K562 (cell line): ENCODE data around the gene HIVEP3. TPM values are rescaled to one million over a fixed set of nuclear protein-coding genes. Genes with fewer than 3 reads are reported as not detected.

Experiments used
- ATAC-seq: fragments of 200-7000 bp; cut with Tn5 transposase; 3 replicates; pipeline ENCODE4 v1.9.1; 2020; ENCODE audit warnings: moderate library complexity
- BruUV-seq: library from RNA; stranded (reverse); fragments of 400-500 nt; replicated peaks from 2 replicates; lab custom pipeline; 2021; lab: Mats Ljungman, UMichigan
- CTCF ChIA-PET: fragments of 300-600 bp; formaldehyde crosslinking; extraction: SDS; loops from one replicate; lab custom pipeline; 2021; ENCODE audit warnings: low intra/inter-chr PET ratio; lab: Yijun Ruan, JAX
- POLR2A ChIA-PET: fragments of 300-600, 350-650 bp; sonication (Branson Sonifier 250); formaldehyde crosslinking; extraction: SDS; loops from one replicate; lab custom pipeline; 2021; ENCODE audit warnings: antibody characterized with exemption, inconsistent platforms; lab: Yijun Ruan, JAX
- DNase-seq, 4 experiments: peaks; one replicate each; pipeline versions ENCODE4 v3.0.0 to v3.0.0-alpha.2; 2011 to 2018; ENCODE audit warnings: low spot score in 3 of 4, mixed read lengths in 3 of 4; ENCODE audit errors: extremely low read depth in 1 of 4
- FAIRE-seq: peaks from 2 replicates; lab custom pipeline; 2011; peaks lifted over from hg19 to GRCh38; lab: Jason Lieb, UNC
- H2AFZ ChIP-seq: 2 replicates; pipeline ENCODE4 v1.6.0; 2011; ENCODE audit warnings: low read depth, low read length, control low read depth, inconsistent platforms
- H3K27ac ChIP-seq: fragments of 200-600 bp; 3 replicates; pipeline ENCODE4 v1.8.0; 2011; ENCODE audit warnings: low read depth, mild to moderate bottlenecking, control low read depth, inconsistent platforms, low read length, moderate library complexity, mixed read lengths; ENCODE audit errors: extremely low read depth
- H3K27me3 ChIP-seq, 2 experiments: fragments of 300-600 bp in 1 of 2; 2 replicates in 1 of 2; 3 replicates in 1 of 2; pipeline versions ENCODE4 v1.6.0 to v1.8.0; 2011; ENCODE audit warnings: inconsistent platforms in 2 of 2, low read length in 2 of 2, mild to moderate bottlenecking in 1 of 2, mixed read lengths in 1 of 2, moderate library complexity in 1 of 2; ENCODE audit not compliant: control insufficient read depth in 2 of 2, insufficient read depth in 2 of 2
- H3K36me3 ChIP-seq: fragments of 300-600 bp; 3 replicates; pipeline ENCODE4 v1.8.0; 2011; ENCODE audit warnings: mild to moderate bottlenecking, low read length, inconsistent platforms; ENCODE audit not compliant: control insufficient read depth, insufficient read depth
- H3K4me1 ChIP-seq, 2 experiments: fragments of 200-600 bp in 1 of 2; replicated peaks in 1 of 2; 2 replicates in 1 of 2; 3 replicates in 1 of 2; pipeline versions ENCODE4 v1.5.1 to v1.8.0; 2011; ENCODE audit warnings: inconsistent platforms in 2 of 2, low read length in 2 of 2, mild to moderate bottlenecking in 1 of 2, mixed read lengths in 1 of 2, moderate library complexity in 1 of 2; ENCODE audit not compliant: control insufficient read depth in 2 of 2, insufficient read depth in 2 of 2
- H3K4me2 ChIP-seq: 2 replicates; pipeline ENCODE4 v1.6.1; 2011; ENCODE audit warnings: low read length, control low read depth, inconsistent platforms, mixed read lengths; ENCODE audit not compliant: insufficient read depth
- H3K4me3 ChIP-seq: fragments of 200-600 bp; sonication (generic), shearing (Covaris generic); 2 replicates; pipeline ENCODE4 v1.5.1; 2016; ENCODE audit warnings: control low read depth, inconsistent platforms
- H3K79me2 ChIP-seq: fragments of 200-600 bp; 3 replicates; pipeline ENCODE4 v1.8.0; 2011; ENCODE audit warnings: low read length, inconsistent platforms; ENCODE audit not compliant: control insufficient read depth, insufficient read depth
- H3K9ac ChIP-seq, 2 experiments: 2 replicates each; pipeline versions ENCODE4 v1.6.0 to v1.6.1; 2011; ENCODE audit warnings: low read depth in 2 of 2, low read length in 2 of 2, control low read depth in 1 of 2, inconsistent platforms in 1 of 2, mild to moderate bottlenecking in 1 of 2, mixed read lengths in 1 of 2; ENCODE audit not compliant: insufficient read depth in 1 of 2
- H3K9me1 ChIP-seq: one replicate; pipeline ENCODE4 v1.6.0; 2011; ENCODE audit warnings: inconsistent platforms, mild to moderate bottlenecking, low read length, moderate library complexity; ENCODE audit not compliant: control insufficient read depth, insufficient read depth
- H3K9me3 ChIP-seq: replicated peaks from 2 replicates; pipeline ENCODE4 v1.5.1; 2011; ENCODE audit warnings: low read depth, low read length, inconsistent platforms; ENCODE audit not compliant: control insufficient read depth, insufficient read depth
- H4K20me1 ChIP-seq: replicated peaks from 2 replicates; pipeline ENCODE4 v1.6.1; 2011; ENCODE audit warnings: low read length, inconsistent platforms, mixed read lengths; ENCODE audit not compliant: control insufficient read depth, insufficient read depth
- E2F5 ChIP-seq: sonication (generic); formaldehyde crosslinking; IDR thresholded peaks from 2 replicates; pipeline ENCODE4 v1.8.0; 2022; ENCODE audit warnings: mild to moderate bottlenecking, missing genetic modification reagents
- JUN ChIP-seq, 2 experiments: sonication (generic) in 1 of 2; formaldehyde crosslinking in 1 of 2; IDR thresholded peaks; 2 replicates each; pipeline versions ENCODE4 v1.6.1 to v1.8.0; 2012 to 2022; ENCODE audit warnings: borderline replicate concordance in 2 of 2, mild to moderate bottlenecking in 2 of 2, improper control_type of control experiment in 1 of 2, low read depth in 1 of 2, low read length in 1 of 2, missing genetic modification reagents in 1 of 2
- L3MBTL2 ChIP-seq: fragments of 450-650 bp; IDR thresholded peaks from 2 replicates; pipeline ENCODE4 v1.6.1; 2016; ENCODE audit warnings: mild to moderate bottlenecking, moderate library complexity
- MCM2 ChIP-seq: fragments of 450-650 bp; IDR thresholded peaks from 2 replicates; pipeline ENCODE4 v1.6.1; 2017; ENCODE audit warnings: low read depth, mild to moderate bottlenecking
- NFXL1 ChIP-seq: fragments of 450-650 bp; formaldehyde crosslinking; IDR thresholded peaks from 2 replicates; pipeline ENCODE4 v1.4.0; 2021; ENCODE audit warnings: mild to moderate bottlenecking
- RUNX1 ChIP-seq: sonication (generic); IDR thresholded peaks from 2 replicates; pipeline ENCODE4 v1.6.1; 2016; ENCODE audit warnings: antibody characterized with exemption, low read depth
- STAT5B ChIP-seq: fragments of 250-450 bp; sonication (Bioruptor Pico); IDR thresholded peaks from 2 replicates; pipeline ENCODE4 v1.8.0; 2021; ENCODE audit warnings: mild to moderate bottlenecking, inconsistent platforms
- WGBS: fragments of 100-300 bp; shearing (Covaris generic); methylation state at CpG from one replicate; pipeline ENCODE4 v1.1.6; 2016; ENCODE audit warnings: low coverage, mixed read lengths; ENCODE audit not compliant: insufficient coverage; ENCODE audit errors: missing lambda C conversion rate; 5-methylcytosine and 5-hydroxymethylcytosine counted together
- in situ Hi-C: fragments of 300-500 bp; cut with MboI; formaldehyde crosslinking; loops from 4 replicates; pipeline ENCODE4 v1.15.0; 2018; ENCODE audit warnings: inconsistent platforms, mixed read lengths
- intact Hi-C: fragments of 100-400 bp; cut with micrococcal nuclease; formaldehyde crosslinking; loops from 2 replicates; pipeline ENCODE4 v1.14.2; 2022
- polyA plus RNA-seq, 8 experiments: library from polyadenylated mRNA; depleted of rRNA in 4 of 8; stranded (reverse) in 5 of 8; unstranded in 3 of 8; fragments of >200 nt; fragmentation: Nextera tagmentation in 2 of 8; fragmentation: Illumina TruSeq in 1 of 8; extraction: Ambion mirVana in 2 of 8; extraction: Trizol in 1 of 8; gene quantifications; 2 replicates each; pipeline versions ENCODE4 v1.2.1 to v1.2.3, GENCODE V29; 2011 to 2014; ENCODE audit warnings: inconsistent platforms in 1 of 8, missing spikeins in 1 of 8
- total RNA-seq, 7 experiments: library from RNA; depleted of rRNA in 6 of 7; stranded (reverse); fragments of >200 nt in 6 of 7; fragmentation: Illumina TruSeq in 2 of 7; extraction: Trizol in 2 of 7; gene quantifications; 2 replicates each; pipeline versions ENCODE4 v1.2.1 to v1.2.3, GENCODE V29; 2011 to 2021; ENCODE audit warnings: low replicate concordance in 1 of 7

HIVEP3 gene
- total and polyA plus RNA-seq, 9 of the 15 experiments (the other 6 are each of a cell fraction or from before 2014, with no cell fraction given), result 0.09 to 0.58 (median 0.34) TPM; not detected in 1

GRCh38 chr1:41900603-41901444 lies 17.9 kb downstream of the HIVEP3 start:
- ATAC-seq, result no peak
- no peaks in the 10 kb centered on the region for H3K9me3 ChIP-seq
- H3K4me3 ChIP-seq, result no peak overlapping the region
- peaks cover 2 to 18% of the 10 kb centered on the region in 2 experiments; a peak in 2 of 5 replicates for H3K27me3 ChIP-seq
- H3K4me2 ChIP-seq, result no peak overlapping the region
- H3K36me3 ChIP-seq, result no peaks in the 10 kb centered on the region
- ChIA-PET CTCF (no interaction called here), POLR2A (no interaction called here)
- no peak for DNase-seq
- TF ChIP-seq E2F5 (CRISPR knock-in tag) (no peak), RUNX1 (no peak), JUN (IDR thresholded peaks at IDR 0.05; ENCODE audit: borderline replicate concordance, low read depth, low read length) (no peak), JUN (CRISPR knock-in tag; IDR thresholded peaks at IDR 0.05; ENCODE audit: borderline replicate concordance) (no peak), MCM2 (no peak), L3MBTL2 (no peak), NFXL1 (no peak), STAT5B (CRISPR knock-in tag) (no peak)
- no peak for FAIRE-seq
- no peaks in the 10 kb centered on the region for H3K9me1 ChIP-seq
- BruUV-seq, result no TSS peak
- no peak overlapping the region for H3K27ac ChIP-seq
- H3K79me2 ChIP-seq, result no peaks in the 10 kb centered on the region
- H4K20me1 ChIP-seq, result no peaks in the 10 kb centered on the region
- no peak overlapping the region for H2AFZ ChIP-seq
- WGBS, result 7% methylated on average over 9 of the region's 9 CpGs
- peaks cover 0 to 14% of the 10 kb centered on the region in 2 experiments; a peak in 2 of 5 replicates for H3K4me1 ChIP-seq
- no peak overlapping the region for H3K9ac ChIP-seq
- intact Hi-C loops, result no loop called here
- in situ Hi-C loops, result no loop called here
